HEK293 (cell line): ENCODE data around the gene DDX28.

Experiments
- CTCF ChIA-PET: fragments of 350-600 bp; formaldehyde crosslinking; extraction: SDS; loops from one replicate; lab custom pipeline; 2021; ENCODE audit warnings: antibody characterized with exemption; lab: Yijun Ruan, JAX
- POLR2A ChIA-PET: fragments of 300-600 bp; formaldehyde crosslinking; extraction: SDS; loops from one replicate; lab custom pipeline; 2020; ENCODE audit warnings: antibody characterized with exemption, inconsistent platforms; lab: Yijun Ruan, JAX
- H3K27ac ChIP-seq: fragments of 200-500 bp; sonication (Bioruptor generic); 2 replicates; pipeline ENCODE4 v1.5.1; 2014; ENCODE audit warnings: low read depth, low read length, control low read depth, inconsistent platforms; ENCODE audit errors: extremely low read depth
- H3K36me3 ChIP-seq, 2 experiments: fragments of 200-500 bp in 1 of 2; sonication (Bioruptor generic) in 1 of 2; 1 replicate in 1 of 2; 2 replicates in 1 of 2; pipeline ENCODE4 v1.5.1; 2014 to 2017; ENCODE audit warnings: inconsistent platforms in 2 of 2, low read length in 2 of 2; ENCODE audit not compliant: control insufficient read depth in 2 of 2, insufficient read depth in 1 of 2
- H3K4me1 ChIP-seq: fragments of 200-500 bp; sonication (Bioruptor generic); 2 replicates; pipeline ENCODE4 v1.5.1; 2014; ENCODE audit warnings: mild to moderate bottlenecking, low read length, inconsistent platforms; ENCODE audit not compliant: control insufficient read depth, insufficient read depth
- H3K4me3 ChIP-seq: 2 replicates; pipeline ENCODE4 v1.5.1; 2011; ENCODE audit warnings: low read depth, mild to moderate bottlenecking, control low read depth, low read length, moderate library complexity
- H3K9me3 ChIP-seq: fragments of 200-500 bp; sonication (Bioruptor generic); 2 replicates; pipeline ENCODE4 v1.5.1; 2014; ENCODE audit warnings: low read depth, low read length, inconsistent platforms; ENCODE audit not compliant: control insufficient read depth, insufficient read depth
- BCL11A ChIP-seq: fragments of 450-650 bp; formaldehyde crosslinking; IDR thresholded peaks from 2 replicates; pipeline ENCODE4 v1.5.1; 2016; ENCODE audit warnings: low read depth, missing biosample characterization, missing genetic modification characterization
- CTCF ChIP-seq: fragments of 450-650 bp; formaldehyde crosslinking; IDR thresholded peaks from 2 replicates; pipeline ENCODE4 v1.5.1; 2016; ENCODE audit warnings: missing biosample characterization, missing genetic modification characterization
- OVOL3 ChIP-seq: fragments of 450-650 bp; formaldehyde crosslinking; IDR thresholded peaks from 2 replicates; pipeline ENCODE4 v1.5.1; 2016; ENCODE audit warnings: missing biosample characterization, missing genetic modification characterization
- PATZ1 ChIP-seq: fragments of 450-650 bp; formaldehyde crosslinking; IDR thresholded peaks from 2 replicates; pipeline ENCODE4 v1.5.1; 2016; ENCODE audit warnings: missing biosample characterization, missing genetic modification characterization
- PRDM10 ChIP-seq: fragments of 450-650 bp; formaldehyde crosslinking; IDR thresholded peaks from 2 replicates; pipeline ENCODE4 v1.5.1; 2016; ENCODE audit warnings: missing biosample characterization, missing genetic modification characterization
- ZBTB17 ChIP-seq: fragments of 450-650 bp; formaldehyde crosslinking; IDR thresholded peaks from 2 replicates; pipeline ENCODE4 v1.5.1; 2016; ENCODE audit warnings: missing biosample characterization, missing genetic modification characterization
- ZBTB20 ChIP-seq: fragments of 450-650 bp; formaldehyde crosslinking; IDR thresholded peaks from 2 replicates; pipeline ENCODE4 v1.5.1; 2016; ENCODE audit warnings: missing biosample characterization, missing genetic modification characterization
- ZBTB21 ChIP-seq: fragments of 450-650 bp; formaldehyde crosslinking; IDR thresholded peaks from 2 replicates; pipeline ENCODE4 v1.5.1; 2017; ENCODE audit warnings: missing biosample characterization, missing genetic modification characterization
- ZBTB48 ChIP-seq: fragments of 450-650 bp; formaldehyde crosslinking; IDR thresholded peaks from 2 replicates; pipeline ENCODE4 v1.5.1; 2016; ENCODE audit warnings: missing biosample characterization, missing genetic modification characterization
- ZFP69B ChIP-seq: fragments of 450-650 bp; formaldehyde crosslinking; IDR thresholded peaks from 2 replicates; pipeline ENCODE4 v1.5.1; 2016; ENCODE audit warnings: missing biosample characterization, missing genetic modification characterization
- ZNF175 ChIP-seq: fragments of 450-650 bp; formaldehyde crosslinking; IDR thresholded peaks from 2 replicates; pipeline ENCODE4 v1.5.1; 2016; ENCODE audit warnings: missing biosample characterization, missing genetic modification characterization
- ZNF24 ChIP-seq: fragments of 450-650 bp; formaldehyde crosslinking; IDR thresholded peaks from 2 replicates; pipeline ENCODE4 v1.5.1; 2016; ENCODE audit warnings: missing biosample characterization, missing genetic modification characterization
- ZNF26 ChIP-seq: fragments of 450-650 bp; formaldehyde crosslinking; IDR thresholded peaks from 2 replicates; pipeline ENCODE4 v1.5.1; 2016; ENCODE audit warnings: missing biosample characterization, missing genetic modification characterization
- ZNF335 ChIP-seq: fragments of 450-650 bp; formaldehyde crosslinking; conservative IDR thresholded peaks from 2 replicates; pipeline ENCODE4 v1.5.1; 2016; ENCODE audit warnings: missing biosample characterization, missing genetic modification characterization
- ZNF366 ChIP-seq: fragments of 450-650 bp; formaldehyde crosslinking; conservative IDR thresholded peaks from 2 replicates; pipeline ENCODE4 v1.5.1; 2016; ENCODE audit warnings: missing biosample characterization, missing genetic modification characterization
- ZNF549 ChIP-seq: fragments of 450-650 bp; IDR thresholded peaks from 2 replicates; pipeline ENCODE4 v1.5.1; 2018; ENCODE audit warnings: missing biosample characterization, missing genetic modification characterization, mild to moderate bottlenecking, inconsistent platforms, moderate library complexity
- ZNF600 ChIP-seq: fragments of 450-650 bp; formaldehyde crosslinking; IDR thresholded peaks from 2 replicates; pipeline ENCODE4 v1.5.1; 2016; ENCODE audit warnings: missing biosample characterization, missing genetic modification characterization
- ZNF629 ChIP-seq: fragments of 450-650 bp; formaldehyde crosslinking; IDR thresholded peaks from 2 replicates; pipeline ENCODE4 v1.5.1; 2017; ENCODE audit warnings: missing biosample characterization, missing genetic modification characterization
- ZNF664 ChIP-seq: fragments of 450-650 bp; formaldehyde crosslinking; IDR thresholded peaks from 2 replicates; pipeline ENCODE4 v1.5.1; 2016; ENCODE audit warnings: missing biosample characterization, missing genetic modification characterization
- ZNF692 ChIP-seq: fragments of 450-650 bp; formaldehyde crosslinking; IDR thresholded peaks from 2 replicates; pipeline ENCODE4 v1.5.1; 2016; ENCODE audit warnings: missing biosample characterization, missing genetic modification characterization
- ZNF701 ChIP-seq: fragments of 450-650 bp; formaldehyde crosslinking; IDR thresholded peaks from 2 replicates; pipeline ENCODE4 v1.5.1; 2016; ENCODE audit warnings: missing biosample characterization, missing genetic modification characterization
- ZNF768 ChIP-seq: fragments of 450-650 bp; formaldehyde crosslinking; IDR thresholded peaks from 2 replicates; pipeline ENCODE4 v1.5.1; 2018; ENCODE audit warnings: missing biosample characterization, mild to moderate bottlenecking, missing genetic modification characterization
- ZNF777 ChIP-seq: fragments of 450-650 bp; formaldehyde crosslinking; IDR thresholded peaks from 2 replicates; pipeline ENCODE4 v1.5.1; 2017; ENCODE audit warnings: missing biosample characterization, missing genetic modification characterization, borderline replicate concordance

Gene DDX28

GRCh38 chr16:68037841-68038597 is 15.0 kb upstream of the DDX28 start:
- H3K36me3 ChIP-seq = peaks cover 8 to 32% of the 10 kb centered on the region in 2 experiments; a peak in 2 of 3 replicates
- H3K9me3 ChIP-seq = no peaks in the 10 kb centered on the region
- CTCF ChIA-PET = interaction anchor here (0.5 to 1.7 kb wide), 4 partner anchors 15 to 176 kb away, joined by 3 to 6 read pairs (median 4); no protein-coding TSS in a partner anchor
- peaks cover 5% of the 10 kb centered on the region; the same call in 1 of the 2 replicates for H3K4me1 ChIP-seq
- POLR2A ChIA-PET = interaction anchor here (0.7 kb wide), 2 partner anchors 31 to 146 kb away, joined by 3 read pairs; no protein-coding TSS in a partner anchor
- no peak overlapping the region for H3K4me3 ChIP-seq
- no peak for TF ChIP-seq ZFP69B (tag by site-specific recombination)
- no peak for TF ChIP-seq ZNF701 (tag by site-specific recombination)
- no peak for TF ChIP-seq ZNF24
- TF ChIP-seq ZNF768 = no peak
- TF ChIP-seq ZNF26 (tag by site-specific recombination) = no peak
- no peak overlapping the region for H3K27ac ChIP-seq

- H3K27ac ChIP-seq = no peak overlapping the region
- CTCF ChIA-PET = interaction anchor here (0.7 to 2.0 kb wide), 5 partner anchors 12 to 515 kb away, joined by 3 to 5 read pairs (median 4); partner anchors contain the start of genes DDX28 and DUS2
- TF ChIP-seq ZNF777 (no peak), ZNF600 (tag by site-specific recombination) (peak; percentile 55; the same call in 1 of the 2 replicates), PATZ1 (peak; percentile 25; the same call in 1 of the 2 replicates), OVOL3 (tag by site-specific recombination) (no peak), ZNF629 (tag by site-specific recombination) (0 out of 2 replicates have a peak, but pooled peaks have one; percentile 23), ZNF549 (no peak), PRDM10 (tag by site-specific recombination) (peak; percentile 59; the same call in 1 of the 2 replicates), CTCF (tag by site-specific recombination) (no peak), BCL11A (peak; percentile 55; the same call in 1 of the 2 replicates), ZNF335 (tag by site-specific recombination) (peak; percentile 81), ZBTB20 (tag by site-specific recombination) (peak; percentile 12; the same call in 1 of the 2 replicates), ZBTB21 (tag by site-specific recombination) (peak; percentile 34; the same call in 1 of the 2 replicates), ZNF175 (tag by site-specific recombination) (no peak), ZNF664 (tag by site-specific recombination) (peak; percentile 41; the same call in 1 of the 2 replicates), ZNF692 (peak; percentile 42; the same call in 1 of the 2 replicates), ZNF366 (tag by site-specific recombination) (0 out of 2 replicates have a peak, but pooled peaks have one; percentile 37), ZBTB48 (tag by site-specific recombination) (no peak), ZBTB17 (peak; percentile 81)
- peaks cover 18 to 23% of the 10 kb centered on the region in 2 experiments; a peak in 2 of 3 replicates for H3K36me3 ChIP-seq
- no peaks in the 10 kb centered on the region for H3K9me3 ChIP-seq
- POLR2A ChIA-PET = no interaction called here
- no peak overlapping the region for H3K4me3 ChIP-seq
- peaks cover 5% of the 10 kb centered on the region; the same call in 1 of the 2 replicates for H3K4me1 ChIP-seq
These were observed 12.2 kb upstream of the DDX28 start for GRCh38 chr16:68035227-68035626.
